Glutamatergic neuron (in vitro differentiated cells): ENCODE data around the gene B3GALT6. TPM values are rescaled to one million over a fixed set of nuclear protein-coding genes. Genes with fewer than 3 reads are reported as not detected.

Experiments used
- DNase-seq: peaks from one replicate; pipeline ENCODE4 v3.0.0; 2022
- H3K27ac Mint-ChIP-seq: one replicate; pipeline ENCODE4 v1.8.0; 2020; ENCODE audit warnings: mild to moderate bottlenecking, mixed read lengths, inconsistent platforms; ENCODE audit not compliant: unreplicated experiment
- H3K27me3 Mint-ChIP-seq: one replicate; pipeline ENCODE4 v1.8.0; 2020; ENCODE audit warnings: mild to moderate bottlenecking, moderate library complexity, mixed read lengths, inconsistent platforms; ENCODE audit not compliant: unreplicated experiment
- H3K36me3 Mint-ChIP-seq: one replicate; pipeline ENCODE4 v1.8.0; 2020; ENCODE audit warnings: mild to moderate bottlenecking, mixed read lengths, inconsistent platforms; ENCODE audit not compliant: unreplicated experiment
- H3K4me1 Mint-ChIP-seq: one replicate; pipeline ENCODE4 v1.8.0; 2020; ENCODE audit warnings: mild to moderate bottlenecking, low read depth, mixed read lengths, inconsistent platforms; ENCODE audit not compliant: unreplicated experiment
- H3K4me3 Mint-ChIP-seq: one replicate; pipeline ENCODE4 v1.8.0; 2020; ENCODE audit warnings: mild to moderate bottlenecking, mixed read lengths, inconsistent platforms; ENCODE audit not compliant: unreplicated experiment
- H3K9me3 Mint-ChIP-seq: one replicate; pipeline ENCODE4 v1.8.0; 2020; ENCODE audit warnings: mild to moderate bottlenecking, moderate library complexity, mixed read lengths, inconsistent platforms; ENCODE audit not compliant: unreplicated experiment
- CTCF ChIP-seq: fragments of 200-600 bp; sonication (generic); IDR thresholded peaks from one replicate; pipeline ENCODE4 v1.5.0; 2021; ENCODE audit not compliant: partially characterized antibody, unreplicated experiment
- total RNA-seq: library from RNA; stranded (reverse); fragmentation: NEBNext Ultra II Directional; extraction: Animal tissue kit (Norgen Biotek cat#: 25700); gene quantifications from one replicate; pipeline ENCODE4 v1.2.1, GENCODE V29; 2021; ENCODE audit not compliant: unreplicated experiment

B3GALT6 gene
- total RNA-seq, 1 donor from 2014 or later, result 30.0 TPM

DNA sequence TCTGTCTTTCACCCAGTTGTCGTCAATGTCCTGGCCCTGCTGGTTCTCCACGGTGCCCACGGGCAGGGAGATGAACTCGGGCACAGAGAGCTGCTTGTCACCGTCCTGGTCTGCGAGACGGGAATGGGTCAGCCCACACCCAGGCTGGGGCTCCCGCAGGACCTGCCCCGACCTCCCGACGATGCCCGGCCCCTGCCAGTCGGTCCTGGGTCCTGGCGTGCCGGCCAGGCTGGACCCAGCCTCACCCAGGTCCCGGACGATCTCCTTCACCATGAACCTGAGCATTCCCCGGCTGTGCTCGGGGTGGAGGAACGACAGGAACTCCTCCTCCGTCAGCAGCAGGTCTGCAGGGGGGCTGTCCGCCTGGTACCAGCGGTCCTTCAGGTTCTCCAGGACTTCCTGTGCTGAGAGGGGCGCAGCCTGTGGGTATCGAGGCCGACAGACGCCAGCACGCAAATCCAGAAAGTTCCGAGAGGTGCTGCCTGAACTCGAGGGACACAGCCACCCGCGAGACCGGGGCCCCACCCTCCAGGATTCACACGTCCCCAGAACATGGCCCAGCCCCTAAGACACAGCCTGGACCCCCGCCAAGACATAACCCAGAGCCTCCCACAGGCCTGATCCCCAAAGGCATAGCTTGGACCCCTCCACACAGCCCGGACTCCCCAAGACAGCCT, 13.4 kb upstream of the B3GALT6 start:
- H3K27me3 Mint-ChIP-seq, result peaks cover 17% of the 10 kb centered on the region
- peaks cover 6% of the 10 kb centered on the region for H3K36me3 Mint-ChIP-seq
- no peak overlapping the region for H3K4me3 Mint-ChIP-seq
- no peaks in the 10 kb centered on the region for H3K4me1 Mint-ChIP-seq
- no peak for DNase-seq
- H3K27ac Mint-ChIP-seq, result no peak overlapping the region
- peaks cover 3% of the 10 kb centered on the region for H3K9me3 Mint-ChIP-seq
- TF ChIP-seq CTCF, result no peak

GRCh38 chr1:1219341-1219740, 12.7 kb upstream of the B3GALT6 start:
- no peak for DNase-seq
- Mint-ChIP-seq H3K27ac (no peak overlapping the region), H3K4me3 (no peak overlapping the region), H3K4me1 (no peaks in the 10 kb centered on the region), H3K36me3 (peaks cover 6% of the 10 kb centered on the region), H3K27me3 (peaks cover 17% of the 10 kb centered on the region), H3K9me3 (peaks cover 3% of the 10 kb centered on the region)
- no peak for TF ChIP-seq CTCF

GRCh38 chr1:1220197-1220596, 11.8 kb upstream of the B3GALT6 start:
- Mint-ChIP-seq H3K27ac (no peak overlapping the region), H3K9me3 (peaks cover 3% of the 10 kb centered on the region), H3K4me3 (no peak overlapping the region), H3K36me3 (peaks cover 6% of the 10 kb centered on the region), H3K27me3 (peaks cover 16% of the 10 kb centered on the region), H3K4me1 (no peaks in the 10 kb centered on the region)
- TF ChIP-seq CTCF, result no peak
- DNase-seq, result no peak

DNA sequence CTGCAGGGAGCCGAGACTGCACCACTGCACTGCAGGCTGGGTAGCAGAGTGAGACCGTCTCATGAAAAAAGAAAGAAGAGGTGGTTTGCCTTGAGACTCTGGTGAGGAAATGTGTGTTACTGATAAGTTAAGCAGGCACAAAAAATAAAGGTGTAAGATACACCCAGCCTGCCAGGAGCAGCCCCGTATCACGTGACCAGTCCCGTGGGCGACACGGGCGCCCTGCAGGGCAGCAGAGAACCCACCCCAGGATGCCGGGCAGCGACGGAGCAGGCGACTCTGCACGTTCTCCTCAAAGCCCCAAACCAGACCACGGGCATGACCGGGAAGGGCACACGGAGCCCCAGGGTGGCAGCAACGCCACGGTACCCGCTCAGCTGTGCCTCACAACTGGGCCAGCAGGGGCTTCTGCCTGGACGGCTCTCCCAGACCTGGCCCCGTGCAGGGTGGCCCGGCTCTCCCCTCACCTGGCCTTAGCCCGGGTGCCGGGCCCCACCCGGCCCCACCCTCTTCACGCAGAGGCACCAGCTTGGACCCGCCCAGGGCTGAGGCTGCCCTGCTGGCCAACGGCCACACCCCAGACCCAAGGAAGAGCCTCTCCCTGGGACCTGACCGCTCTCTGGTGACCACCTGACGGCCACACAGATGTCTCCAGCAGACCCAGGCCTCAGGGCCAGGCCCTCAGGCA, 10.0 kb upstream of the B3GALT6 start:
- H3K4me3 Mint-ChIP-seq, result no peak overlapping the region
- peaks cover 6% of the 10 kb centered on the region for H3K36me3 Mint-ChIP-seq
- H3K27ac Mint-ChIP-seq, result no peak overlapping the region
- no peak for TF ChIP-seq CTCF
- H3K9me3 Mint-ChIP-seq, result no peaks in the 10 kb centered on the region
- H3K4me1 Mint-ChIP-seq, result no peaks in the 10 kb centered on the region
- H3K27me3 Mint-ChIP-seq, result peaks cover 12% of the 10 kb centered on the region
- DNase-seq, result no peak

- no peak for TF ChIP-seq CTCF
- no peak overlapping the region for H3K4me3 Mint-ChIP-seq
Observed at GRCh38 chr1:1222575-1223225, 9.3 kb upstream of the B3GALT6 start.

More at GRCh38 chr1:1222575-1223225, 9.3 kb upstream of the B3GALT6 start:
- Mint-ChIP-seq H3K27me3 (peaks cover 12% of the 10 kb centered on the region), H3K36me3 (peaks cover 6% of the 10 kb centered on the region), H3K4me1 (no peaks in the 10 kb centered on the region), H3K9me3 (no peaks in the 10 kb centered on the region), H3K27ac (no peak overlapping the region)
- no peak for DNase-seq
